HG03060 (cell line): Measurements from ENCODE around the gene RBM17.
A peak's percentile ranks its signal among the peaks of the same experiment; 100 is the strongest.
"Not testable (repeated sequence)": the region's sequence is repeated elsewhere in the genome, so short reads cannot be mapped to it uniquely, and the experiment has no call there.

Experiments used
- ATAC-seq: cut with Tn5 transposase; IDR thresholded peaks from one replicate; pipeline ENCODE4 v1.9.1; 2021; ENCODE audit warnings: low read depth, moderate number of reproducible peaks; ENCODE audit not compliant: unreplicated experiment

RBM17 gene

DNA sequence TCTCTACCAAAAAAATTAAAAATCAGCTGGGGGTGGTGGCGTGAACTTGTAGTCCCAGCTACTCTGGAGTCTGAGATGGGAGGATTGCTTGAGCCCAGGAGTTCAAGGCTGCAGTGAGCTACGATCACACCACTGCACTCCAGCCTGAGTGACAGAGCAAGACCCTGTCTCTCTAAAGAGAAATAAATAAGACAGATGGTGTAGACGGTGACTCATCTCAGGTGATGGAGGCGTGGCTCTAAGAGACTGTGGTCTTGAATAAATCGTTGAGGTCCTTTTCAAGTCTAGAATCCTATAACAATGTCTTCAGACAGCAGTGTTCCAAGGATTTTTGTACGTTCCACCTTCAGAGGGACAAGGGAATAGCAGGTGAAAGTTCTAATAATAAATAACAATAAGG lies 60.1 kb downstream of the RBM17 start:
- ATAC-seq = no peak

DNA sequence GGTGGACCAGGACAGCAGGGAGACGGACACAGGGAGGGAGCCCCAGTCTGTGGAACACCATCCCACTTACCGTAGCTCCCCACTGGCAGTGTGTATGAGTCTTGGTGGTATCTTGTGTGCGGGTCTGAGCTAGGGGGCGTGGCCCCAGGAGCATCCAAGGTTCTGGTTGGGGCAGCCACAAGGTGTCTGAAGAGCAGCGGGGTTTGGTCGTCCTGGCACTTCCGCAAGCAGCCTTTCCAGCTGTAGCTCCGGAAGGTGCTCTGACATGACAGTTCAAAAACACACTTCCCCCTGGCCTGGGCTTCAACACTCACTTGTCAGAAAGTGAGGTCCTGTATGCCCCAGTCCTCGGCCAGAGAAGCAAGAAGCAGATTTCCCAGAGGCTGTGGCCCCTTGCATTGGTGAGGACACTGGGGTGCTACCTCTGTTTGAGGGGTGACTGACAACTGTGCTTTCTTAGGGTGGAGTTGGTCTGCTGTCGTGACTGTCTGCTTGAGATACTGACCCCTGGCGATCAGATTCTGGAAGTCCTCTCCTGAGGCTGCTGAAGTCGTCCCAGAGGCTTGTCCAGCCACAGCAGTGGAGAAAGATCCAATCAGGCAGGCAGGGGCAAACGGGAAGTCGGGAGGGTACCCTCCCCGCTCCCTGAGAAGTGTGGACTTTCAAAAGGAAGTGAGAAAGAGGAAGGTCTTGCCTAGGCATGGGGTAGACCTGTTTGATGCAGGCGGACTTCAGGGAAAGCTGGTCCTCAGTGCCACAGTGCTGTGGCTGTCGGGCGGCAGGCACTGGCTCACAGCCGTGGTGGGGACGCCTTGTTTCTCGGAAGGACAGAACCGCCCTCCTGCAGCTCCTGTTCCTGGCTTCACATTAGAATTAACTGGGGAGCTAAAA lies 62.5 kb downstream of the RBM17 start:
- peak; percentile 51 for ATAC-seq

DNA sequence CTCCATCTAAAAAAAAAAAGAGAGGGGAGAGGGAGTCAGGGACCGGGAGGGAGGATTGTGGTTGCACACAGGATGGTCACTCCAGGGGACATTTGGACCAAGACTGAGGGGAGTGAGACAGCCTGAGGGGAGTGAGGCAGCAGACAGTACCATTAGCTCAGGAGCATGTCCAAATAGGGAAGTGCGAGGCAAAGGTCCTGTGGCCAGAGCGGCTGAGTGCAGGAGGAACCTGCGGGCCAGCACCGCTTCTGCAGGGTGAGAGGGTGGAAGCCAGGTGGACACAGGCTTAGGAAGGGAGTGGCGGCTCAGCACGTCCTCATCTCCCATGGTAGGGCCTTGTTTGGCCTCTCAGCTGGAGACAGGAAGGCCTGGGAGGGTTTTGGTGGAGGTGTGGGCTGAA lies 65.0 kb downstream of the RBM17 start:
- ATAC-seq = no peak

DNA sequence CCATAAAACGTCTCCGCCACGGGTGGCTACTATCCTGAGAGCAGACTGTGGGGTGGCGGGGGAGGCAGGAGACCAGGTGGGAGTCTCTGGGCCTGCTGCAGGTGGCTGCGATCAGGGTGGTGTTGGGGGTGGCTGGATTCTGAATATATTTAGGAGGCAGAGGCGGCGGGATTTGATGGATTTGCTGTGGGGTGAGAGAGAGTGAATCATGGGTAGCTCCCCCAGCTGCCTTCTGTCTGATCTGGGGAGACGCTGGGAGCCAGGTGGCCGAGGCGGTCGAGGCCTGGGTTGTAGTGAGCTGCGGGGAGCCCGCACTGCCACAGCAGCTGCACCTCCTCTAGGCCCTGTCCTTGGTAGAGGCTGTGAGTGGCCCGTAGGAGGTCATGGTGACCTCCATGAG lies 65.7 kb downstream of the RBM17 start:
- no peak for ATAC-seq

- ATAC-seq = no peak
These were observed 69.4 kb downstream of the RBM17 start for GRCh38 chr10:6158276-6158675.

GRCh38 chr10:6161921-6162320 lies 73.1 kb downstream of the RBM17 start:
- ATAC-seq = no peak

- ATAC-seq = no peak
These were observed 73.9 kb downstream of the RBM17 start for GRCh38 chr10:6162589-6163356.

DNA sequence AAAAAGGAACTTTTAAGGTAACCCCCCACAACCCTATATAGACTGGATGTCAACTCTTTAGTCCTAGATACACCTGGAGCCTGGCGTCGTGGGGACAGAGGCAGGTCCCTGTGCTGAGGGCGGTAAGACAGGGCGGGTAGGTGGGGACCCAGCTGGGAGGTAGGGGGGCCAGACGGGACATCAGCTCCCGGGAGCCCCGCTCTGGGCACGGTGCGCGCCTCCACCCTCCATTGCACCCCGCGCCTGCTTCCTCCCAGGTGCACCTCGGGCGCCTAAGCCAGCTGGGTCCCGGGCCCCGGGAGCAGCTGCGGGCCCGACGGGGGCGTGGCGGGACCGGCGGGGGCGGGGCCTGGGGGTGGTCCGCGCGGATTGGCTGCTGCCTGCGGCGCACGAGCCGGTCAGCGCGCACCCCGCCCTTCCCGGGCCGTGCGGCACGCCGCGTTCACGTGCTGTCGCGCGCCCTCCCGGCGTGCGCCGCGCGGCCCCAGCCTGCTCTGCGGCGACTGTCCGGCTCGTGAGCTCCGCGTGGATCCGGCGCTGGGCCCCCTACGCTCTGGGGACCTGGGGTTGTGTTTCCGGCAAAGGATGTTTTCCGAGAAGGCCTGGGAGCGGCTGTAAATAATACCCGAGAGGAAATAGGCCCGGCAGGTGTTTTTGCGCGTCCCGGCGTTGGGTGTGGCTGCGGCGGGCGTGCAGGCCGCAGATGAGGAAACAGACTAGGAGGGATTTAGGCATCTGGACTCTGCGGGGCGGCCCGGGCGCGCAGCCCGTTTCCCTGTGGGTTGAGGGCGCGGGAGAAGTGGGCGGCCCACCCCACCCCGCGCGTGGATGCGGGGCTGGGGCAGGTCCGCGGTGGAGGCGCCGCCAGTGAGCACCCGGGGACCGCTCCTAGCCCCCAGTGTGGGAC lies 74.8 kb downstream of the RBM17 start:
- peak; percentile 42 for ATAC-seq

DNA sequence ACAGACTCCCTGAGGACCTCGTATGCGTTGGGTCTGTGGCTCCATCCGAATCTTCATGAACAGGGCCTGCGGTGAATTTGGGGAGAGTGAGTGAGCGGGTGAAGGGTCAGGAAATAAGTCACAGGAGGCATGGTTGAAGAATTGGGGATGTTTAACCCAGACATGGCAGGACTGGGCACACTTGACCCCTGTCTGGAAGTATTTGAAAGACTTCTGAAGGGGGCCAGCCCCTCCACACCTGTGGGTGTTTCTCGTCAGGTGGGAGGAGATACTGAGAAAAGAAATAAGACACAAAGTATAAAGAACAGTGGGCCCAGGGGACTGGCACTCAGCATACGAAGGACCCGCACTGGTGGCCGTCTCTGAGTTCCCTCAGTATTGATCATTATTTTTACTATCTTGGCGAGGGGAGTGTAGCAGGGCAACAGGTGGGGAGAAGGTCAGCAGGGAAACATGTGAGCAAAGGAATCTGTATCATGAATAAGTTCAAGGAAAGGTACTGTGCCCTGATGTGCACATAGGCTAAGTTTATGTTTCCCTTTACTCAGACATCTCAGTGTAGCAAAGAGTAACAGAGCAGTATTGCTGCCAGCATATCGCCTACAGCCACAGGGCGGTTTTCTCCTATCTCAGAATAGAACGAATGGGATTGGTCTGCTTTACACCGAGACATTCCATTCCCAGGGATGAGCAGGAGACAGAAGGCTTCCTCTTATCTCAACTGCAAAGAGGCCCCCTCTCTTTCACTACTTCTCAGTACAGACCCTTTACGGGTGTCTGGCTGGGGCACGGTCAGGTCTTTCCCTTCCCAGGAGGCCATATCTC lies 75.6 kb downstream of the RBM17 start:
- ATAC-seq = no peak

- ATAC-seq = no peak
These were observed 76.4 kb downstream of the RBM17 start for GRCh38 chr10:6165221-6165725.

- not testable (repeated sequence) for ATAC-seq
These were observed 77.1 kb downstream of the RBM17 start for GRCh38 chr10:6165933-6166332.
